Ramos (cell line): Measurements from ENCODE around the gene FGF21.

Source experiments
- in situ Hi-C: fragments of 300-500 bp; cut with MboI; formaldehyde crosslinking; loops from one replicate; pipeline ENCODE4 v1.14.3; 2022; ENCODE audit warnings: low sequenced_read_pairs; ENCODE audit not compliant: unreplicated experiment

Gene FGF21

GRCh38 chr19:48726556-48726955, 28.8 kb upstream of the FGF21 start:
- in situ Hi-C loops, result no loop called here

GRCh38 chr19:48728911-48729664, 26.2 kb upstream of the FGF21 start:
- in situ Hi-C loops, result no loop called here

GRCh38 chr19:48731452-48731851, 23.9 kb upstream of the FGF21 start:
- in situ Hi-C loops, result no loop called here

- in situ Hi-C loops, result no loop called here
Observed at GRCh38 chr19:48734625-48735024, 20.7 kb upstream of the FGF21 start.

- in situ Hi-C loops, result no loop called here
Observed at GRCh38 chr19:48735031-48735615, 20.2 kb upstream of the FGF21 start.

- in situ Hi-C loops, result no loop called here
Observed at GRCh38 chr19:48737360-48737998, 17.8 kb upstream of the FGF21 start.

GRCh38 chr19:48738557-48739403, 16.5 kb upstream of the FGF21 start:
- in situ Hi-C loops, result no loop called here

- in situ Hi-C loops, result no loop called here
Observed at GRCh38 chr19:48739404-48740163, 15.7 kb upstream of the FGF21 start.

GRCh38 chr19:48740164-48740972, 15.0 kb upstream of the FGF21 start, which contains the start of gene RASIP1:
Gene RASIP1 (minus strand): TSS chr19:48740610. CDS start chr19:48740282, 328 bp downstream.
- in situ Hi-C loops, result no loop called here

- in situ Hi-C loops, result no loop called here
Observed at GRCh38 chr19:48741129-48741999, 14.0 kb upstream of the FGF21 start.

- in situ Hi-C loops, result no loop called here
Observed at GRCh38 chr19:48742096-48742495, 13.2 kb upstream of the FGF21 start.

- in situ Hi-C loops, result no loop called here
Observed at GRCh38 chr19:48745208-48745995, 9.9 kb upstream of the FGF21 start.

GRCh38 chr19:48746110-48746509, 9.2 kb upstream of the FGF21 start:
- in situ Hi-C loops, result no loop called here

- in situ Hi-C loops, result no loop called here
Observed at GRCh38 chr19:48746738-48747575, 8.4 kb upstream of the FGF21 start, which contains the start of gene IZUMO1. Gene IZUMO1 (minus strand): TSS chr19:48746909. CDS start chr19:48745859, 1,050 bp downstream.

- in situ Hi-C loops, result no loop called here
Observed at GRCh38 chr19:48749571-48750198, 5.6 kb upstream of the FGF21 start.

GRCh38 chr19:48750351-48750750, 5.0 kb upstream of the FGF21 start:
- in situ Hi-C loops, result no loop called here
